ENCODE results near the gene HOOK2. TPM values are rescaled to one million over a fixed set of nuclear protein-coding genes. Genes with fewer than 3 reads are reported as not detected.

HOOK2 gene
- total and polyA plus RNA-seq, 2 of the 13 experiments (the other 11 are each of a cell fraction or from before 2014, with no cell fraction given): 9.2 to 12.9 TPM

DNA sequence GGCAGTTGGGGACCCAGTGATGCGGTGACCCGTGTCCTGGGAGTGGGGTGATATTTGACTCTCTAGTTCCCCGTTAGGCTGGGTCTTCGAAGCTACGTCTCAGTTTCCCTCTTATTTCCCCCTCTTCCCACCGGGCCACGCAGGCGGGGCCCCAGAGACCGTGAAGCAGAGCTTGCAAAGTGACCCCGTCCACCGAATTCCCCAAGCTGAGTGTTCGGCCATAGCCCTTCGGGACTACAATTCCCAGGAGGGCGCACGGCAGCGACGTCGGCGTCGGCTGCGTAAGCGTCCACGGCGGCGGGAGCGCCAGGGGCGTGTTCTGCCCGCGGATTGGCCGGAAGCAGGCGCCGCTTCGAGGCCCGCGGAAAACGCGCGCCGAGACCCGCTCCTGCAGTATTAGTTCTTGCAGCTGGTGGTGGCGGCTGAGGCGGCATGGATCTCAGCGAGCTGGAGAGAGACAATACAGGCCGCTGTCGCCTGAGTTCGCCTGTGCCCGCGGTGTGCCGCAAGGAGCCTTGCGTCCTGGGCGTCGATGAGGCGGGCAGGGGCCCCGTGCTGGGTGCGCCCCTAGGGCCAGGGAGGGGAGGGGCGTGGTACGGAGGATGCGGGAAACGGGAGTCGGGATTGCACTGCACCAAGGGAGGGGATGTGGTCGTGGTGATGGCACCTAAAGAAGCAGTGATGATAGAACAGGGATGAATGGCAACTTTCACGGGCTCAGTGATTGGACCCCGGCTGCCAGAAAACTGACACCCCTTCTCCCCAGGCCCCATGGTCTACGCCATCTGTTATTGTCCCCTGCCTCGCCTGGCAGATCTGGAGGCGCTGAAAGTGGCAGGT is 31.1 kb upstream of the HOOK2 start, which contains the start of gene RNASEH2A (continued):
- TF ChIP-seq PRMT3 (CRISPR knock-in tag; IDR thresholded peaks at IDR 0.05; ENCODE audit: borderline replicate concordance, low read depth): no peak
- TF ChIP-seq, protein P1, sequence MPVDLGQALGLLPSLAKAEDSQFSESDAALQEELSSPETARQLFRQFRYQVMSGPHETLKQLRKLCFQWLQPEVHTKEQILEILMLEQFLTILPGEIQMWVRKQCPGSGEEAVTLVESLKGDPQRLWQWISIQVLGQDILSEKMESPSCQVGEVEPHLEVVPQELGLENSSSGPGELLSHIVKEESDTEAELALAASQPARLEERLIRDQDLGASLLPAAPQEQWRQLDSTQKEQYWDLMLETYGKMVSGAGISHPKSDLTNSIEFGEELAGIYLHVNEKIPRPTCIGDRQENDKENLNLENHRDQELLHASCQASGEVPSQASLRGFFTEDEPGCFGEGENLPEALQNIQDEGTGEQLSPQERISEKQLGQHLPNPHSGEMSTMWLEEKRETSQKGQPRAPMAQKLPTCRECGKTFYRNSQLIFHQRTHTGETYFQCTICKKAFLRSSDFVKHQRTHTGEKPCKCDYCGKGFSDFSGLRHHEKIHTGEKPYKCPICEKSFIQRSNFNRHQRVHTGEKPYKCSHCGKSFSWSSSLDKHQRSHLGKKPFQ (CRISPR knock-in tag; IDR thresholded peaks at IDR 0.05; ENCODE audit: insufficient replicate concordance): no peak
- TF ChIP-seq ZSCAN20 (CRISPR knock-in tag; IDR thresholded peaks at IDR 0.05; ENCODE audit: borderline replicate concordance): no peak; the same call in 1 of the 2 replicates
- 0 out of 2 replicates have a peak, but pooled peaks have one; percentile 43 for TF ChIP-seq GZF1 (CRISPR knock-in tag; IDR thresholded peaks at IDR 0.05)
- TF ChIP-seq MAFF (IDR thresholded peaks at IDR 0.05; ENCODE audit: low read depth, low read length): no peak
- no peak for TF ChIP-seq FIP1L1 (IDR thresholded peaks at IDR 0.05; ENCODE audit: borderline replicate concordance, insufficient read depth, low read depth, low read length)
- TF ChIP-seq ZFX (CRISPR knock-in tag; IDR thresholded peaks at IDR 0.05; ENCODE audit: low read depth): peak; percentile 94
- TF ChIP-seq, protein P2, sequence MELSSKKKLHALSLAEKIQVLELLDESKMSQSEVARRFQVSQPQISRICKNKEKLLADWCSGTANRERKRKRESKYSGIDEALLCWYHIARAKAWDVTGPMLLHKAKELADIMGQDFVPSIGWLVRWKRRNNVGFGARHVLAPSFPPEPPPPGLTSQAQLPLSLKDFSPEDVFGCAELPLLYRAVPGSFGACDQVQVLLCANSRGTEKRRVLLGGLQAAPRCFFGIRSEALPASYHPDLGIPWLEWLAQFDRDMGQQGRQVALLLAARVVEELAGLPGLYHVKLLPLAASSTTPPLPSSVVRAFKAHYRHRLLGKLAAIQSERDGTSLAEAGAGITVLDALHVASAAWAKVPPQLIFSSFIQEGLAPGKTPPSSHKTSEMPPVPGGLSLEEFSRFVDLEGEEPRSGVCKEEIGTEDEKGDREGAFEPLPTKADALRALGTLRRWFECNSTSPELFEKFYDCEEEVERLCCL (CRISPR knock-in tag; IDR thresholded peaks at IDR 0.05; ENCODE audit: borderline replicate concordance): no peak
- peak; percentile 67; the same call in 1 of the 2 replicates for TF ChIP-seq ZNF782 (CRISPR knock-in tag; IDR thresholded peaks at IDR 0.05; ENCODE audit: borderline replicate concordance)
- TF ChIP-seq CBX2 (IDR thresholded peaks at IDR 0.05; ENCODE audit: low read depth, low read length): no peak
- TF ChIP-seq CBX2 (CRISPR knock-in tag; IDR thresholded peaks at IDR 0.05; ENCODE audit: low read depth): no peak
- TF ChIP-seq ZNF136 (CRISPR knock-in tag; IDR thresholded peaks at IDR 0.05; ENCODE audit: low read depth): peak; percentile 88; the same call in 1 of the 2 replicates
- no peak for TF ChIP-seq HNRNPH1 (optimal IDR thresholded peaks at IDR 0.05; ENCODE audit: low read depth, low read length)
- TF ChIP-seq SMAD9 (CRISPR knock-in tag; IDR thresholded peaks at IDR 0.05): no peak
- no peak for TF ChIP-seq ATRX (CRISPR knock-in tag; IDR thresholded peaks at IDR 0.05; ENCODE audit: borderline replicate concordance)
- no peak for TF ChIP-seq ZNF652 (CRISPR knock-in tag; IDR thresholded peaks at IDR 0.05; ENCODE audit: borderline replicate concordance, low read depth)
- no peak for TF ChIP-seq KAT2B (IDR thresholded peaks at IDR 0.05; ENCODE audit: borderline replicate concordance, low read depth, low read length)
- peak; percentile 93 for TF ChIP-seq ZNF547 (CRISPR knock-in tag; IDR thresholded peaks at IDR 0.05)
- no peak for TF ChIP-seq ZNF354B (CRISPR knock-in tag; IDR thresholded peaks at IDR 0.05)
- TF ChIP-seq ZNF263 (CRISPR knock-in tag; IDR thresholded peaks at IDR 0.05): peak; percentile 36; the same call in 1 of the 2 replicates
- TF ChIP-seq TAF15 (IDR thresholded peaks at IDR 0.05; ENCODE audit: low read depth, low read length, poor library complexity, severe bottlenecking): no peak
- peak; percentile 100 for TF ChIP-seq THAP11 (CRISPR knock-in tag; IDR thresholded peaks at IDR 0.05)
- TF ChIP-seq TBX3 (IDR thresholded peaks at IDR 0.05; ENCODE audit: borderline replicate concordance): no peak
- no peak for TF ChIP-seq ZFP62 (CRISPR knock-in tag; IDR thresholded peaks at IDR 0.05)
- TF ChIP-seq EZH2 (conservative IDR thresholded peaks at IDR 0.05; ENCODE audit: low read depth, low read length): no peak
- TF ChIP-seq, protein P3, sequence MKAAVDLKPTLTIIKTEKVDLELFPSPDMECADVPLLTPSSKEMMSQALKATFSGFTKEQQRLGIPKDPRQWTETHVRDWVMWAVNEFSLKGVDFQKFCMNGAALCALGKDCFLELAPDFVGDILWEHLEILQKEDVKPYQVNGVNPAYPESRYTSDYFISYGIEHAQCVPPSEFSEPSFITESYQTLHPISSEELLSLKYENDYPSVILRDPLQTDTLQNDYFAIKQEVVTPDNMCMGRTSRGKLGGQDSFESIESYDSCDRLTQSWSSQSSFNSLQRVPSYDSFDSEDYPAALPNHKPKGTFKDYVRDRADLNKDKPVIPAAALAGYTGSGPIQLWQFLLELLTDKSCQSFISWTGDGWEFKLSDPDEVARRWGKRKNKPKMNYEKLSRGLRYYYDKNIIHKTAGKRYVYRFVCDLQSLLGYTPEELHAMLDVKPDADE (CRISPR knock-in tag; IDR thresholded peaks at IDR 0.05): no peak
- peak; percentile 90 for TF ChIP-seq CREM (IDR thresholded peaks at IDR 0.05)
- TF ChIP-seq CREM (CRISPR knock-in tag; IDR thresholded peaks at IDR 0.05): no peak

Measured in HepG2 (cell line).